Activated CD4-positive, alpha-beta memory T cell treated with anti-CD3 and anti-CD28 coated beads, Interleukin-2, amount 10 ng/mL, durations not matched to agents 7 days and 5 days (primary cell): ENCODE measurements around the gene KIAA0930. TPM values are rescaled to one million over a fixed set of nuclear protein-coding genes. Genes with fewer than 3 reads are reported as not detected.

Experiments
- CTCF ChIA-PET: fragments of 350-600 bp; sonication (Branson Sonifier 250); formaldehyde crosslinking; loops from one replicate; lab custom pipeline; 2021; ENCODE audit warnings: antibody characterized with exemption, inconsistent platforms; lab: Charles Lee
- POLR2A ChIA-PET: fragments of 350-600 bp; sonication (Branson Sonifier 250); formaldehyde crosslinking; loops from one replicate; lab custom pipeline; 2021; ENCODE audit warnings: antibody characterized with exemption; lab: Charles Lee
- DNase-seq: peaks from one replicate; pipeline ENCODE4 v3.0.0-alpha.2; 2020
- H3K27ac Mint-ChIP-seq: one replicate; pipeline ENCODE4 v1.8.0; 2021; ENCODE audit warnings: mild to moderate bottlenecking, mixed read lengths
- H3K27me3 Mint-ChIP-seq: one replicate; pipeline ENCODE4 v1.8.0; 2021; ENCODE audit warnings: mixed read lengths
- H3K36me3 Mint-ChIP-seq: one replicate; pipeline ENCODE4 v1.8.0; 2021; ENCODE audit warnings: low read depth, mixed read lengths
- H3K4me1 Mint-ChIP-seq: one replicate; pipeline ENCODE4 v1.8.0; 2021; ENCODE audit warnings: mixed read lengths
- H3K4me3 Mint-ChIP-seq: one replicate; pipeline ENCODE4 v1.8.0; 2021; ENCODE audit warnings: mild to moderate bottlenecking, mixed read lengths
- H3K9me3 Mint-ChIP-seq: one replicate; pipeline ENCODE4 v1.8.0; 2021; ENCODE audit warnings: mixed read lengths
- total RNA-seq, 2 experiments: library from RNA; stranded (reverse); gene quantifications; one replicate each; pipeline ENCODE4 v1.2.3, GENCODE V29; 2021

The KIAA0930 gene
- total RNA-seq, 2 experiments from 2014 or later = 22.2 to 30.0 TPM

DNA sequence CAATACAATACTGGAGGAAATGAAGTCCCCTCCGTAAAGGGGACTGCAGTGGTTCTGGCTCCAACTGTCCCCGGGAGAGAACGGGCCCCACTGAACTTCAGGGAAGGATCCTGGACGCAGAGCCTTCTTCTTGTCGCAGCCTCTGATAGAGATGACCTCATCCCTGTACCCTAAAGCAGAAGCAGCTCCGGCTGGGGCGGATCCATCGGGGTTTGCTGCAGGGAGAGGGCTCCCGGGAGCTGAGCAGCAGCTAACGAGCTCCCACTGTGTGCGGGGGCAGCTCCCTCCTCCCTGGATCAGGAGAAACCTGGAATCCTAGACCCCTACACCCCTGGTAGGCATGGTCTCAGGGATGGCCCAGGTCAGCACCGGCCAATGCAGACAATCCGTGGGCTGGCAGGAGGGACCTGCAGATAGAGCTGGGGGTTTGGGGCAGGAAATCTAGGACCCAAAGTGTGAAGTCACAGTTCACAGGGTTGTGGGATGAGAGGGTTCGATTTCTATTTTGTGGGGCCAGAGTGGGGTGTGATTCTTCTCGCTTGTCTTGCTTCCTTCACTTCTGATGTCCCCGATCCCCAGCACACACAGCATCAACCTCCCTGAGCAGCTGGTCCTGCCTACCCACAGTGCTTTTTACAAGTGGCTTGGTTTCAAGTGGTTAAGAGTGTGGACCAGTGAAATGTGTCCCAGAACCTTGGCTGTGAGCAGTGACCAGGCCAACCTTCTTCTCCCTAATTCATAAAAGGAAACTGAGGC lies 12.9 kb downstream of the KIAA0930 start:
- H3K36me3 Mint-ChIP-seq = no peaks in the 10 kb centered on the region
- no peak for DNase-seq
- H3K27me3 Mint-ChIP-seq = no peaks in the 10 kb centered on the region
- H3K27ac Mint-ChIP-seq = no peak overlapping the region
- ChIA-PET POLR2A (no interaction called here), CTCF (no interaction called here)
- H3K4me1 Mint-ChIP-seq = peaks cover 3% of the 10 kb centered on the region
- no peaks in the 10 kb centered on the region for H3K9me3 Mint-ChIP-seq
- H3K4me3 Mint-ChIP-seq = no peak overlapping the region

DNA sequence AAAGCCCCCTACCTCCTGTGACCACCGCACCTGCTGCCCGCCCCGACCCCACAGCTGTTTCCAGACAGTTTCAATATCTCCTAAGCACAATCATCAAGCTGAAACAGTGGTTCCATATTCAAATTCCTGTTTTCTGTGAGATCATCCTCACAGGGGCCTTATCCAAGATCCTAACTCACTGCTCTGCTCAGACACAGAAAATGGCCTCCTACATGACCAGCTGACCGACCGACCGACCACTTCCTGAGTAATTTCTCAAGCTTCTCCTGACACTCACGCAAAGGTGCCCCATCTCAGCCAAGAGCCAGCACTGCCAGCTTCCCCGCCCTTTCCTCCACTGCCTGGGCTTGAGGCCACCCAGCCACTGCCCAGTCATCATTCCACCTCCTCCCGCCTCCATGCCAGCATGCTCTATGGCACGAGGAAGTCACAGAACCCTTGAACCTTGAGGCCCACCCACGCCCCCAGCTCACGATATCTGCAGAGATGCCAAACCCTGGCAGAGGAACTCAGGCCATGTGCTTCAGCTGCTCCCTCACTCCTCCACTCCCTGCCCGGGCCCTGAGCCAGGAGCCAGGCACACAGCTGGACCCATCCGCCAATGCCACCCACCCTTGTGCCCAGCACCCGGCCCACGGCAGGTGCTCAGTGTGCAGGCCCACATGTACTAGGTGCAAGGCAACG lies 14.0 kb downstream of the KIAA0930 start:
- H3K36me3 Mint-ChIP-seq = no peaks in the 10 kb centered on the region
- peaks cover 7% of the 10 kb centered on the region for H3K4me1 Mint-ChIP-seq
- ChIA-PET CTCF (no interaction called here), POLR2A (no interaction called here)
- no peaks in the 10 kb centered on the region for H3K27me3 Mint-ChIP-seq
- H3K9me3 Mint-ChIP-seq = no peaks in the 10 kb centered on the region
- no peak overlapping the region for H3K4me3 Mint-ChIP-seq
- no peak for DNase-seq
- H3K27ac Mint-ChIP-seq = no peak overlapping the region

DNA sequence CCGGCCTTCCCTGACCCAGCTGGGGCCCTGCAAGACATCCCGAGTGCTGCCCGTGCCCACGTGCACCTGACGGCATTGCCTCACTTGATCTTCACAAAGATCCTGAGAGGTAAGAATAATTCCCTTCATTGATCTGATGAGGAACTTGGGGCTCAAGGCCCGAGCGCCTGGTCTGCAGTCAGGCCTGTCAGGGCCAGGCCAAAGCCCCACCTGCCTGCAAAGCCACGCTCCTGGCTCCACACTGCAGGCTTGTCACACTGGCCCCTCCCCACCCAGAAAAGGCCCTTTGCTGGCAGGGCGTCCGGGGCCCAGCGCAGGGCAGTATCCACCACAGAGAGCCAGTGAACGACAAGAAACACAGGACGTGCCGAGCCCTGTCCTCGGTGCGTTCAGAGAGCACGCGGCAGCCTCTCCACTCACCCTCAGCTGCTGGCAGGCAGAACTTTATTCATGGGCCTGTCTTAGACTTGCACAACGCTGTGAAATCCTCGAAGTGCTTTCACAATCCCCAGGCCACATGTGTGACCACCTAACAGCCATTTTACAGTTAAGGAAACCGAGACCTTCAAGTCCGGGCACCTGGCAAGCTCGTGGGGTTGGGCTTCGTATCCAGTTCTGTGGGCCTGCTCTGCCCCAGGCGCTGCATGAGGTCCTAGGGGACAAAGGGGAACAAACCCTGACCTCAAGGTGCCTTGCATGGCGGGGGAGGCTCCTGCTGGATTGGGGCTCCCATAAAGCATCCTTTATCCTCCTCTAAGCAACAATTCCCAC lies 14.8 kb downstream of the KIAA0930 start:
- no peaks in the 10 kb centered on the region for H3K36me3 Mint-ChIP-seq
- POLR2A ChIA-PET = no interaction called here
- peaks cover 7% of the 10 kb centered on the region for H3K4me1 Mint-ChIP-seq
- H3K9me3 Mint-ChIP-seq = no peaks in the 10 kb centered on the region
- H3K27ac Mint-ChIP-seq = no peak overlapping the region
- no peaks in the 10 kb centered on the region for H3K27me3 Mint-ChIP-seq
- no peak for DNase-seq
- H3K4me3 Mint-ChIP-seq = no peak overlapping the region
- CTCF ChIA-PET = no interaction called here

DNA sequence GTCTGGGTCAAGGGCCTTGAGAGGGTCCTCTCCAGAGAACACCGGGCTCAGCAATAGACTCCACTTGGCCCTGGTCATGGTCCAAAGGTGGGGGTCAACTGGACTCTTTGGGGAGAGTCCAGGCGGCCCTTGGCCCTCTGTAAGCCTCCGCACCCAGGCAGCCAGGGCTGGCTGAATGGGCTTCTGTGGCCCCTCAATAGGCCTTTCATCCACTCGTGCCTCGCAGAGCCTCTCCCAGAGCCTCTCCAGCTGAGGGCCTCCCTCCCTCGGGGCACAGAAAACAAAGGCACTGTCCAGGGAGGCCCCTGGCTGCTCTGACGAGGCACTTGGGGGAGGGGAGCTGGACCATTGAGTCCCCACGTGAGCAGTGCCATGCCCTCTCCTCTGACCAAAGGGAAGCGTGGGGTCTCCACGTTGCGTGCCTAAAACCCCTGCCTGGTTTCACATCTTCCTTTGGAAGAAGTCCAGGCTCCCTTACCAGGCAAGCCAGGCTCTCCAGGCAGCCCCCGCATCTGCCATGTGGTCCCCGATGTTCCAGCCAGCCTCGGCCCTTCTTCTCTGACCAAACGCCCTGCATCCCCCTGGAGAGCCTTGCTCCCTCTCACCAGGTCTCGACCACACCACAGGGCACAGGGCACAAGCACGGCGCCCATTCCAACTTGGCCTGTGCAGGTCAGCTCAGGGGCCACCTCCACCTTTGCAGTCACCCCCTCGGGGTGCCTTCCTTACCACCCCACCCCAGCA lies 15.5 kb downstream of the KIAA0930 start:
- no peak for DNase-seq
- Mint-ChIP-seq H3K9me3 (no peaks in the 10 kb centered on the region), H3K36me3 (no peaks in the 10 kb centered on the region), H3K4me3 (no peak overlapping the region), H3K27ac (no peak overlapping the region), H3K27me3 (no peaks in the 10 kb centered on the region), H3K4me1 (peaks cover 7% of the 10 kb centered on the region)
- ChIA-PET POLR2A (no interaction called here), CTCF (no interaction called here)

DNA sequence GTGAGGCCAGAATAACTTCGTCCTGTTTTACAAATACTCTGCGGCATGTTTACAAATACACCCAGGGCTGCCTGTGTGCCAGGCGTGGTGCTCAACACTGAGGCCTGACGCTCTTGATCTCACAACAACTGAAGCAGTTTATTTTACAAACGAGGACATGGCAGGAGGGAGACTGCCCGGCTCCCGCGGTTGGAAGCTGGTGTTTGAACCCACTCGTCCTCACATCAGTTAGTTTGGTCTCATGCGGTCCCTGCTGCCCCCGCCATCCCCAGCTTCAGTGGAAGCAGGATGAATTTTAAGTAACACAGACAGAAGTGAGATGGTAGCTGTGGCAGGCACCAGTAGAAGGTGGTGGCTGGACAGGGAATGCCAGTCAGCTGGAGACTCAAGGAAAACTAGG lies 16.4 kb downstream of the KIAA0930 start:
- DNase-seq = no peak
- ChIA-PET CTCF (no interaction called here), POLR2A (no interaction called here)
- no peaks in the 10 kb centered on the region for H3K27me3 Mint-ChIP-seq
- H3K4me1 Mint-ChIP-seq = peaks cover 7% of the 10 kb centered on the region
- H3K9me3 Mint-ChIP-seq = no peaks in the 10 kb centered on the region
- no peak overlapping the region for H3K4me3 Mint-ChIP-seq
- no peak overlapping the region for H3K27ac Mint-ChIP-seq
- H3K36me3 Mint-ChIP-seq = no peaks in the 10 kb centered on the region

DNA sequence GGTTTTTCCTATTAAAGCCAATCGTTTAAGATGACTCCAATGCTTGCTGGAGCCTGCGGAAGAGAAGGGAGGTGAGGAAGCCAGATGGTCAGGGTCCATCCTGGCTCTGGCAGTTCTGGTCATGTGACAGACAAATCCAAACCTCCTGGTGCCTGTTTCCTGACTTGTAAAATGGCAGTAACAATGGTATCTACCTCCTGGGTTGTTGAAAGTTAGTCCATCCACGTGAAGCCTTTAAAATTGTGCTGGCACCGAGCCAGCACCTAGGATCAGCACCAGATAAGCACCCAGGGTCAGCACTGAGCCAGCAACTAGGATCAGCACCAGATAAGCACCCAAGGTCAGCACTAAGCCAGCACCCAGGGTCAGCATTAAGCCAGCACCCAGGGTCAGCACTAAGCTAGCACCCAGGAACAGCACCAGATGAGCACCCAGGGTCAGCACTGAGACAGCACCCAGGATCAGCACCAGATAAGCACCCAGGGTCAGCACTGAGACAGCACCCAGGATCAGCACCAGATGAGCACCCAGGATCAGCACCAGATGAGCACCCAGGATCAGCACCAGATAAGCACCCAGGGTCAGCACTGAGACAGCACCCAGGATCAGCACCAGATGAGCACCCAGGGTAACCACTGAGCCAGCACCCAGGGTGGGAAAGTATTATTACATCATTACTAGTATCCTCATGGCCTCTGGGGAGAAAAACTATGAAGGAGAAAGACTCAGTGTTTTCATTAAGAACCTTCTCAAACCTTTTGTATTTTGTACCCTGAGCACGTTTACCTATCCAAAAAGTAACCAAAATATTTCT lies 17.2 kb downstream of the KIAA0930 start:
- POLR2A ChIA-PET = no interaction called here
- Mint-ChIP-seq H3K9me3 (no peaks in the 10 kb centered on the region), H3K36me3 (no peaks in the 10 kb centered on the region), H3K27me3 (no peaks in the 10 kb centered on the region), H3K4me1 (peaks cover 12% of the 10 kb centered on the region), H3K4me3 (no peak overlapping the region), H3K27ac (no peak overlapping the region)
- no peak for DNase-seq
- CTCF ChIA-PET = no interaction called here

DNA sequence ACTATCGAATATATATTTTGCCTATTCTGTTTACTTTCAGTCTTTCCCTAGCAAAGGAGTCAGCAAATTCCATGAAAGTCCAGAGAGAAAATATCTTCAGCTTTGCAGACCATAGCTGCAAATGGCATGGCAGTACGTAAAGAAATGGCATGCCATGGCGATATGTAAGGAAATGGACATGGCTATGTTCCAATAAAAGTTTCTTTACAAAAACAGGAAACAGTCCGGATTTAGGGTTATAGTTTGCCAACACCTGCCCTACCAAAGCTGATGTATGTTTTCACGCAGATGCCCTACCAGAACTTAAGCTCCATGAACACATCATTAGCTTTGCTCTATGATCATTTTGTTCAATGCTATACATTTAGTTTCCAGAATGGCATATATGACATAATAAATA lies 19.5 kb downstream of the KIAA0930 start:
- H3K36me3 Mint-ChIP-seq = no peaks in the 10 kb centered on the region
- H3K27me3 Mint-ChIP-seq = no peaks in the 10 kb centered on the region
- no peak overlapping the region for H3K4me3 Mint-ChIP-seq
- POLR2A ChIA-PET = no interaction called here
- H3K4me1 Mint-ChIP-seq = peaks cover 12% of the 10 kb centered on the region
- H3K9me3 Mint-ChIP-seq = no peaks in the 10 kb centered on the region
- CTCF ChIA-PET = no interaction called here
- no peak for DNase-seq
- no peak overlapping the region for H3K27ac Mint-ChIP-seq

DNA sequence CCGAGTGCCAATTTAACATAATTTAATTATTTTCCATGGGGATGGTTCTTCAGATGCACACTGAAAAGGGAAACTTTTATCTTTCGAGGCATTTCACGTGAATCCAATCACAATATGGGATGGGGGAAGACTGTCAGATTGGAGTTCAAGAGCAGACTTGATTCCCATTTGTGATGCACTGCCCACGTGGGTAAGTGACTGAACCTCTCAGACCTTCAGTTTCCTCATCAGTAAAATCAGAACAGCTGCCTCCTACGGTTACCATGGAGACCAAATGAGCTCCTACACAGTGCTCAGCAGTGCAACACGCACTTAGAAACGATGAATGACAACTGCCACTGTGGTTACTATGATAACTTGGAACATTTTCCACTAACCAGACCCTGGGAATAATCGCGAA lies 21.7 kb downstream of the KIAA0930 start:
- no peak for DNase-seq
- H3K27ac Mint-ChIP-seq = no peak overlapping the region
- H3K4me3 Mint-ChIP-seq = no peak overlapping the region
- H3K27me3 Mint-ChIP-seq = no peaks in the 10 kb centered on the region
- ChIA-PET CTCF (interaction anchor here (1.9 kb wide), 1 partner anchor 10 kb away, joined by 9 read pairs; no protein-coding TSS in a partner anchor), POLR2A (no interaction called here)
- H3K4me1 Mint-ChIP-seq = peaks cover 12% of the 10 kb centered on the region
- no peaks in the 10 kb centered on the region for H3K36me3 Mint-ChIP-seq
- H3K9me3 Mint-ChIP-seq = no peaks in the 10 kb centered on the region

DNA sequence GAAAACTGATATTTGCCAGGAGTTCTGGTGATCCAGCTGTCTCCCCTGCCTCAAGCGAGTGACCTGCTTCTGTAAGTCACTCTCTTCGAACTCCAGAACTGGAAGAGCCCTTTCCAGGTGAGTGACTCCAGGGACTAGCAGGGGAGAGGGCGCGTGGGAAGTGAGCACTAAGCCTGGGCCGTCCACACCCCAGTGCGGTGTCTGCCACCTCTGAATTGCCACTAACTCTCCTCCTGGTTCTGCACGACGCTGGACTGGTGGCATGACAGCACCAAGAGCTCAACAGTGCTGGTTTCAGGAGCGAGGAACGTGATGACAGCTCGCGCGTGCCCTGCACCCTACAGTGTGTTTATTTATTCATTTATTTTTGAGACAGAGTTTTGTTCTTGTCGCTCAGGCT lies 22.9 kb downstream of the KIAA0930 start:
- Mint-ChIP-seq H3K4me3 (no peak overlapping the region), H3K9me3 (no peaks in the 10 kb centered on the region), H3K36me3 (no peaks in the 10 kb centered on the region), H3K27ac (no peak overlapping the region), H3K4me1 (peaks cover 9% of the 10 kb centered on the region), H3K27me3 (no peaks in the 10 kb centered on the region)
- no peak for DNase-seq
- POLR2A ChIA-PET = no interaction called here
- CTCF ChIA-PET = interaction anchor here (1.9 kb wide), 1 partner anchor 8 kb away, joined by 9 read pairs; no protein-coding TSS in a partner anchor

DNA sequence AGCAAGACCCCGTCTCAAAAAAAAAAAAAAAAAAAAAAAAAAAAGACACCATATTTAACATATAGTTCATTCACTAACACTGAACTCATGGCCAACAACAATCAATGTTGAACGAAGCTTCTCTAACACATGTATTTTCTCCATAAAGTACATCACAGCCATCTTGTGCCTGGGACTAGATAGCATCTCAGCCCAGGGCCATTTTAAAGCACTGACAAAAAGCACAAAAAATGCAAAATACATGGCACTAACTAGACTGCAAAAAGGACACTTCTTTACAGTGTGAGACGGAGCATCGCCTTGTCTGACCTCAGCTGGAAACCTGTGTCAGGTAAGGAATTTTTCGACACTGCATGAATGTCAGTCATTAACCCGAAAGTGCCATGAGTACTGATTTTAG lies 23.3 kb downstream of the KIAA0930 start:
- CTCF ChIA-PET = interaction anchor here (1.9 kb wide), 1 partner anchor 8 kb away, joined by 9 read pairs; no protein-coding TSS in a partner anchor
- Mint-ChIP-seq H3K4me3 (no peak overlapping the region), H3K27ac (no peak overlapping the region), H3K36me3 (no peaks in the 10 kb centered on the region), H3K9me3 (no peaks in the 10 kb centered on the region), H3K27me3 (no peaks in the 10 kb centered on the region), H3K4me1 (peaks cover 6% of the 10 kb centered on the region)
- no peak for DNase-seq
- POLR2A ChIA-PET = interaction anchor here (0.6 kb wide), 1 partner anchor 79 kb away, joined by 3 read pairs; no protein-coding TSS in a partner anchor

DNA sequence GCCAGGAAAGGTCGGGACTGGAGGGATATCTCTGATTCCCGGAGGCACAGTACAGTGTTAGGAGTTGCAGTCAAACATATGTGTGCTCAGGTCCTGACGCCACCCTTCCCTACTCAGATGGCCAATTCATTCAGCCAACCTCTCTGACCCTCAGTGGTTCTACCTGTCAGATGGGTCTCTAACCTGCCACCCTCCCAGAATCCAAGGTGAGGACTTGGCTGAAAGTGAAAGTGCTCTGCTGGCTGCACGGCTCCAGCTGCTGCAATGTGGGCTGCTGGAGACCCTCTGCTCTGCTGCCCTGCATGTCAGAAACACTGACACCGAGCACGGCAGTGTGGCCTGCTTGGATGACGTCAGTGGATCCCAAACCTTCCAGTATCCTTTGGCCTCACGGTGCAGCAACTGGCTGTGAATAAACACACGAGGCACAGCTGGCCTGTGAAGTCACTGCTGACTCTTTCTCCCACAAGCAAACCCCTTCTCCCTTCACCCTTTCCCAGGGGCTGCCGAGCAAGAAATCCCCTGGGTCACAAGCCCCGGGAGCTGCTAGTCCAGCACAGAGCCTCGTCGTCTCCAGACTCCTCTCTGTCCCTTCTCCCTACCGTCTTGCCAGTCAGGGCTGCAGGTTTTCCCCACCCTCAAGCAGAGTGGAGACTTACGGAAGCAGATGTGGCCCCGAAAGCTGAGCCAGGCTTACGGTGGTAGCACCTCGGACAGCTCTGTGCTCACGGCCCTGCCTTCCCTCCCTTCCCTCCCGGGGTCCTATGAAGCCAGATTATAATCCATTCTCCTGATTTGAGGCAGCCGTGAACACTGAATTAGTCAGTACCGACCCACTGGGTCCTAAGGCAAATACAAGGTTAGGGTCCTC lies 24.3 kb downstream of the KIAA0930 start:
- Mint-ChIP-seq H3K9me3 (no peaks in the 10 kb centered on the region), H3K36me3 (no peaks in the 10 kb centered on the region), H3K4me1 (peaks cover 6% of the 10 kb centered on the region), H3K27ac (no peak overlapping the region), H3K4me3 (no peak overlapping the region), H3K27me3 (no peaks in the 10 kb centered on the region)
- DNase-seq = no peak
- POLR2A ChIA-PET = interaction anchor here (0.6 kb wide), 1 partner anchor 80 kb away, joined by 3 read pairs; no protein-coding TSS in a partner anchor
- CTCF ChIA-PET = no interaction called here
